ENCODE results near the gene GSN.

GSN gene

DNA sequence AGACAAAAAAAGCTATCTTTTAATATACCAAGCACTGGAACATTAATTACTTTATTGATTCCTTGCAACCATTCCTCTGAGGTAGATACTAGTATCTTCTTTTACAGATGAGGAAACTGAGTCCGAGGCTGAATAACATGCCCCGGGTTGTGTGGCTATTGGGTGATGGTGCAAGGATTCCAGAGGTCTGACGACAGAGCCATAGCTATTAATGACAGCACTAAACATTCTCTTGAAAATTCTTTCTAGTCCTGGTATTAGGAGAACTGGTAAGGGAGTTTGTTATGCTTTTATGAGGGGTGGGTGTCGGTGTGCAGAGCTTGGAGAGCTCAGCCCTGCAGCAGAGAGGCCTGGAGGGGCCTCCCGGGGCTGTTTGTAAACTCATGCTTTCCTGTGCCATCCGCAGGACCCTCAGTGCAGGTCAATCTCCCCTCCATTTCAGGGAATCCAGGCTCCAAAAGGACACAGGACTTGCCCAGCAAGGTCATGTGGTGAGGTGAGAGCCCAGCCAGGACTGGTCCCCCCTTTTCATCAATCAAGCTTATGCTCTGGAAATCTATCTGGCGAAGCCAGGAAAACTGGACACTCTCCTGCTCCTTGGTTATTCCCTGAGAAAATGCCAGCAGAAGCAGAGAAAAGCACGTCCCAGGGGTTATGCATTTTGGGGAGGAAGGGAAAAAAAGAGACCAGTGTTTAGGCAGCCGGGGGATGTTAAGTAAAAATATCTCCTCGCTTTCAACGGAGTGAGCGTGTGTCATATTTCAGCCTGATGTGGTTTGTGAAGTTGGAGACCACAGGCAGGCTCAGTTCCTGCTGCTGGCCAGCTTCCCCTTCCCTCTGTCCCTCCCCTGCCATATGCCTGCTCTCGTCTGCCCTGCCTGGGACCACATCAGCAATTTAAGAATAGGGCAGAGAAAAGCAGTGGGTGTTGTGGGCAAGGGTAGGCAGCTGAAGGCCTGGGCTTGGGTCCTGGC lies 3.7 kb downstream of the GSN start:
- in situ Hi-C loops (cut with MboI; ENCODE audit: low sequenced_read_pairs) = no loop called here

DNA sequence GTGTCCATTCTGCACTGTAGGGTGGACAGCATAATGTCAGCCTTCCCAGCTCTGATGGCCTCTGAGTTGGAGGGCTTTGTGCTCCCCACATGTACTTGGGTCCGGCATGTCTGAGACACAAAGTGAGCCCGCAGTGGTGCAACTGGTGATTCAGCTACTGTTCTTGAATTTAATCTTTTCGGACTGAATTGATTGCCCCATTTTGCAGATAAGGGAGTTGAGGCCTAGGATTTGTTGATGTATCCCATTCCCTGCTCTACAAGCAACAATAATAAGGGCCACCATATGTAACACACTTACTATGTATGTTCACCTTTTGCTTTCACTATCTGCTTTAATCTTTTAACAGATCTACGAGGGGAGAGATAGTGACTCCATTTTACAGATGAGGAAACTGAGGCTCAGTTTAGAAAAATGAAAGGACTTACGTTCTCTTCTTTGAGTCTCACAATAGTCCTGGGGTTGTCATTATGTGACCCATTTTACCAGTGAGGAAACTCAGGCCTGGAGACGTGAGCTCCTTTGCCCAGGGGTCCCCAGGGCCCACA lies 4.5 kb downstream of the GSN start:
- in situ Hi-C loops (cut with MboI; ENCODE audit: low sequenced_read_pairs) = no loop called here

DNA sequence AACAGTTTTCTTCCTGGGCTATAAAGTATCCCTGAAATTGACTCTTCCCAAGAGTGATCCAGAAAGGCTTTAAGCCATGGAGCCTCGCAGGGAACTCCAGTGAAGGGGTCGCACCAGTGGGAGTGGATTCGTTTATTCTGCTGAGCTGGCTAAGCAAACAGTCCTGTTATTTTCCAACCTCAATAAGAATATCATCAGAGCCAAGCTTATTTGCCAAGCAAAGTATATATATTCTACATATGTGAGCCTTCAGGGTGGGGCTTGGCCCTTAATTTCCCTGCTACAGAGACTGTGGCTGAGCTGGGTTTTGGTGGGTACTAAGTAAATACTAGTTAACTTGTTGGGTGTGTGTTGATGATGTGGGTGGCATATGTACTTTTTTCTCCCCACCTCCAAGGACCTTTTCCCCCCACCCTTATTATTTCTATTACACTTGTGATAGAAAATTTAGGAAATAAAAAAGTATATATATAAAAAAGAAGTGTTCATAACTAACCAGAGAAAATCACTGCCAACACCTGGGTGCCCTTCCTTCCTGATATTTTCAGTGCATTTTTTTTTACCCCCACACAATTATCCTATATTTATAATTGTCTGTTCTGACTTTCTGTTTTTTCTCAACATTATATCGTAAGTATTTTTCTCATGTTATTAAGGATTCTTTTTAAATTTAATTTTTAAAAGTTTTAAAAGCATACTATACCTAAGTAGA lies 5.3 kb downstream of the GSN start:
- in situ Hi-C loops (cut with MboI; ENCODE audit: low sequenced_read_pairs) = no loop called here

DNA sequence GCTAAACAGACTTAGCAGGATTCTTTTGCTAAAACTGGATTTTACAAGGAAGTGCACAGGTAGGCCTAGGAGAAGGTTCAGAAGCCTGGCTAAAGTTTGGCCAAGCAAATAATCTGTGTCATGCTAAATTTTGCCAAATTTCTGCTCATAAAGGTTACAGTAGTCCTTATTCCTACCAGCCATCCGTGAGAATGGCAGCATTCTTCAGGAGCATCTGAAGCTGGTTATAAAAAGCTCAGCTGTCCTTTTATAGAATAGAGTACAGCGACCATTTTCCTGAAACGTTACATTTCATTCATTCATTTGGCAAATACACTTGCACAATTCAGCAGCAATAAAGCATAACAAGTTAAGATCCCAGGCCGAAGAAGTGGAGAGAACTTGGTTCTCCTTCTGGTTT lies 6.9 kb downstream of the GSN start:
- in situ Hi-C loops (cut with MboI; ENCODE audit: low sequenced_read_pairs) = no loop called here

DNA sequence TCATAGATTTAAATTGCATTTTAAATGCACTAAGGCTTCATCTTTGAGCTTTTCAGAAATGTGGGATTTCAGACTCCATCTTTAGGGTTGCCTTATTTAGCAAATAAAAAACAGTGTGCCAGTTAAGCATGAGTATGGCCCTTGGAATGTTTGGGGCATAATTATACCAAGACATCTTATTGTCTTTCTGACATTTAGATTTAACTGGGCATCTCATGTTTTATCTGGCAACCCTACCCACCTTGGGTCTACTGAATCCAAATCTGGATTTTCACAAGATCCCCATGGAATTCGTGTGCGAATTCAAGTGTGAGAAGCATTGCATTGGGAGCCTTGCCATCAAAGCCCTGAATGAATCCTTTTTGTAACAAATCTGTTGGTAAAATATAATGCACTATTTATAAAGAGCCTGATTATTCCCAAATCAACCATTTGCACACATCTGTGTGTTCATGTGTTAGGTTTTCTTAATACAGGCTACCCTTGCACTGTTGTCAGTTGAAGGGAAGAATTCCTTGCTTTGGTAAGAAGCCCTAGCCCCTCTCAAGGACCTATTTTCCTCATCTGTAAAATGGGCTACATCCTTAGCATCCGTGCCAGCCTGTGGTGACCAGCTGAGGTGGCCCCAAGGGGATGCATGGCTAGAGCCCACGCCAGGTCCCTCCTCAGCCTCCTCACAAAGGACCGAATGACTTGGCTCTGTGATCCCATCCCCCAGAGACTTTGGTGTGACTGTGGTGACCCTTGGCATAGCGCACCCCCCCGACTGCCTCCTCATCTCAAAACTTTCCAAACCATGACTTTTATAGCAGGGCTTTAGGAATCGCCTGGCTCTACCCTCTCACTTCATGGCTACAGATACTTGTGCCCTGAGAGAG lies 8.1 kb downstream of the GSN start:
- in situ Hi-C loops (cut with MboI; ENCODE audit: low sequenced_read_pairs) = no loop called here

DNA sequence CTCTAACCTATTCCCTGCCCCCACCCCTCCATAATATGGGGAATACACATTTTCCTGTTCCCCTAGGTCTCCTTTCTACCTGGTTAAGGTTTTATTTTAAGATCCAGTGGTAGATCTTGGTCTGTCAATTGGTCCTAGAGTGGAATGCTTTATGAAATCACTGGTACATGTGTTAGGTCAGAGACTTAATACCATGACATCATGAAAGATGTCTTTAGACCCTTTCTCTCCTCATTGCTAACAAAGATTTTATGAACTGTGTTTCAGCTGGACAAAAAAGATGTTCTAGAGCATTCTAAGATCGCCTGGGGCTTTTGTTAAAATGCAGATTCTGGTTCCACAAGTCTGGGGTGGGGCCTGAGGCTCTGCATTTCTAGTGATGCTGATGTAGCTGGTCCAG lies 9.1 kb downstream of the GSN start:
- in situ Hi-C loops (cut with MboI; ENCODE audit: low sequenced_read_pairs) = no loop called here

GRCh38 chr9:121277518-121278295 lies 9.7 kb downstream of the GSN start:
- in situ Hi-C loops (cut with MboI; ENCODE audit: low sequenced_read_pairs) = no loop called here

DNA sequence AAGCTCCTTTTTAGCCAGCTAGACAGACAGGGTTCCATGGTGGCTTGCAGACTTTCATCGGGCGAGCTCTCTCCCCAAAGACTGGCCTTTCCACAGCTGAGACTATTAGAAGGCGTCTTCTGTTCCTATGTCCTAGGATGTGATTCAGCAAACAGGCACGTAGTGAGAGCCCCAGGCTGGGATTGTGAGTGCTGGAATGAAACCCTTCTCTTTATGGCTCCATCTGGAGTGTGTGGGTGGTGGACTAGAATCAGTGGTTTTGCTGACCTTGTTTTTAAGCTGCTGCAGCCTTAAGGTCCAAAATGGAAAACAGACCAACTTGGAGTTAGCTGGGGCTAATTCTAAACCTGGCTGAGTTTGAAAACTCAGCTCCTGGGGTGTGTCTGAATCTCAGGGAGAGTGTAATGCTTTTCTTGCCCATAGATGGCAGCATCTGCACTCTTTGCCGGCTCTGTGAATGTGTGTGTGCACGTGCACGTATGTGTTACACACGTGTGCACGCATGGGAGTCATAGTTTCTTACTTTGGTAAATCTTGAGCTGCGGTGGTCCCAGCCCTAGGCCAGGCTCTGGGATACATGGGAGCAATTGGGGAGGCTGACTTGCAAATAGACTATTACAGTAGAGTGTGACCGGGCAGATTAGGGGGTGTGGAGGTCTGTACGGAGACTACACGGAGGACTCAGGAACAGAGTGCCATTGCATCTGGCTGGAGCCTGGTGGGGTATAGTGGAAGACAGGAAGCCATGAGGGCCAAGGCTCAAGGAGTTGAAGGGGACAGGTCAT lies 10.7 kb downstream of the GSN start:
- in situ Hi-C loops (cut with MboI; ENCODE audit: low sequenced_read_pairs) = no loop called here

GRCh38 chr9:121279776-121280388 lies 11.9 kb downstream of the GSN start:
- in situ Hi-C loops (cut with MboI; ENCODE audit: low sequenced_read_pairs) = loop anchor here (10.0 kb wide), 1 partner anchor 55 kb away; no protein-coding TSS in a partner anchor

DNA sequence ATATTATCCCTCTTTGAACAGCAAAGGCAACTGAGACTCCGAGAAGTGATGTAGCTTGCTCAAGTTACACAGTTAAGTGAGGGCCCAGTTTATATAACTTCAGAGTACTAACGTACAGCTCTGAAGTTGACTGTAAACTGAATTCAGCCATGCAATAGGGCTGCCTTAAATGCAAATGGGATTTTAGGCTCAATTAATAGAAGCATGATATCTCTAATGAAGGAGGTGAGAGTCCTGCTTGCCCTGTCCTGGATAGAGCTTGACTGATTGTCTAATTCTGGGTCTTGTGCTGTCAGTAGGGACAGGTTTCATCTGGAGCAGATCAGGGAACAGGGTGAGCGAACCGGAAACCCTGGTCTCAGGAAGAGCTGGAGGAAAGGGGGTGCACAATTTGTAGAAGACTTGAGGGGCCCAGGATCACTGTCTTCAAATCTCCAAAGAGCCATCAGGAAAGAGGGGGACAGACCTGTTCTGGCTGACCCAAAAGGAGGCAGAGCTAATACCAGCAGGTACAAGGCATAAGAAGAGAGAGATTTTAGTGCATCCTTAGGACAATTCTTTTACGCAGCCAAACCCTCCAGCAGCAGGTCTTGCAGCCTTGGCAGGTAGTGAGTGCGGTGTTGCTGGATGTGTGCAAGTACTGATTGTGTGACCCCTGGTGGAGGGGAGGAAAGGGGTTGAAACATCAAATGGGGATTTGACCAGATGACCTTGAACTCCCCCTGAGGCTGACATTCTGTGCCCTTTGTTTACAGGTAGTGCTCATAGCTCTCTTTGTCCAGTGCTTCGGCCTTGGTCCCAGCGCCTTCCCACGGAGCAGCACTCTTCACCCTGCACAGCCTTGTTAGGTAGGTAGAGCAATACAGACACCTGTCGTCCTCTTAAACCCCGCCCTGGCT lies 13.0 kb downstream of the GSN start:
- in situ Hi-C loops (cut with MboI; ENCODE audit: low sequenced_read_pairs) = loop anchor here (10.0 kb wide), 1 partner anchor 56 kb away; no protein-coding TSS in a partner anchor

DNA sequence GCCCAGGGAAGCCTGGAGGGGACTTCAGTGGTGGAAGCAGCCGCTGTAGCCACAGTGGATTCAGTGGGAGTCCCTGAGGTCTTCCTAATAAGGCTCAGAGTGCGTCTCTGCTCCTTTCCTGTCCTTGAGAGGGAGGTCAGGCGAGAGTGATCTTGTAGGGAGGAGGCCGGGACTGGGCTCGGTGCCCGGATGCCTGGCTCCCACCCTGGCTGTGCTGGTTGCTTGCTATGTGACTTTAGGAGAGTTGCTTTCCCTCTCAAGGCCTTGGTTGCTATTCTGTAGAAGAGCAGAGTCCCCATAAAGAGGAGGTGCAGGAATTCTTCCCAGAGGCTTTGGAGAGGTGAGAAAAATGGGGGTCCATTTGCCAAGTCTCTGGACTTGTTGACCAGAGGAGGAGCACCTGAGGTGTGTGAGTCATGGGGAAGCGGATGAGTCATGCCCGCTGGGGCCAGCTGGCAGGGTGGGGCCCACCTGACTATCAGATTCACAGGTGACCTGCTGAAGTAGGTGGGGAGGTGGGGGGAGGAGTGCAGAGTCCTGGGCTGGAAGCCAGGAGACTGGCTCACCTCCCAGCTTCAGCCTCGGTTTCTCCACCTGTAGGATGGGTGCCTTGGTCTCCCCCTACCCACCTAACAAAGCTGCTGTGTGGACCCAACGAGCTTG lies 13.8 kb downstream of the GSN start:
- in situ Hi-C loops (cut with MboI; ENCODE audit: low sequenced_read_pairs) = loop anchor here (10.0 kb wide), 1 partner anchor 57 kb away; no protein-coding TSS in a partner anchor

DNA sequence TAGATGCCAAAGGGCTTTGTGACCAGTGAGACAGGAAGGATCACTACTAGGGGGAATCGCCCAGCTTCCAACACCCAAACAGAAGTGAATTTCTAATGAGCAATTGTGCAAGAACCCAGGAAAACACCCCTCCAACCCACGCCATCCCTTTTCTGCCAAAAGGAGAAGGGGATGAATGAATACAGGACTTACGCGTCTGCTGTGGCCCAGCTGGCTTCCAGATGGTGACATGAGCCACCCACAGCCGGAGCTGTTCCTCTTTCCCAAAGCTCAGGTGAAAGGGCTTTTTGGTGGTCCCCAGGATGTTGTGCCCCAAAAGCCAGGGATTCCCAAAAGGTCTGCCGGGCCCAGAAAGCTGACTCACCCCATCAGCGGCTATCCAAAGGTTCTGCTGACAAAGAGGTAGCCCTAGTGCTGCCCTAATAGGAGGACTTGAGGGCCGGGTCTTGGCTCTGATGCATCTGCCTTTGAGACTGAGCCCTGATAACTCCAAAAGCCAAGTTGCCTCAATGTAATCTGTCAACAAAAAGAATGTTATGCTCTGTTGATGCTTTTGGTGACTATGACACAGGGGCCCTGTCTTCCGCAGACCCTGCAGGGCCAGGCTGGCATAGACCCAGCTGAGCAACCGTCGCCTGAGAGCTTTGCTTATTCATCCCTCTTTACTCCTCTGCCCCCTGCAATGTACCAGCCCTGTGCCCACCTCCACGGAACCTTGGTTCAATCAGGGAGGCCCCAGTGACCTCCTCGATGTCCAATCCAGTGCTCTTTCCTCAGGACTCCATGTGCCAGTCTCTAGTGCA lies 14.5 kb downstream of the GSN start:
- in situ Hi-C loops (cut with MboI; ENCODE audit: low sequenced_read_pairs) = loop anchor here (10.0 kb wide), 1 partner anchor 58 kb away; no protein-coding TSS in a partner anchor

DNA sequence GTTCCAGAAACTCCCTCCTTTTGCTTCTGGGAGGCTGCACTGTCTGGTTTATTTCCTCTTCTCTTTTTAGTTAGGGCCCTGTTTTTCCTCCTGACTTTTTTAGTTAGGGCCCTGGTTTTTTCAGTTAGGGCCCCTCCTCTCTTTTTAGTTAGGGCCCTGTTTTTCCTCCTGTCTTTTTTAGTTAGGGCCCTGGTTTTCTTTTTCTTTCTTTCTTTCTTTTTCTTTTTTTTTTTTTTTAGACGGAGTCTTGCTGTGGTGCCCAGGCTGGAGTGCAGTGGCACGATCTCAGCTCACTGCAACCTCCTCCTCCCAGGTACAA lies 15.1 kb downstream of the GSN start:
- in situ Hi-C loops (cut with MboI; ENCODE audit: low sequenced_read_pairs) = loop anchor here (10.0 kb wide), 1 partner anchor 58 kb away; no protein-coding TSS in a partner anchor

DNA sequence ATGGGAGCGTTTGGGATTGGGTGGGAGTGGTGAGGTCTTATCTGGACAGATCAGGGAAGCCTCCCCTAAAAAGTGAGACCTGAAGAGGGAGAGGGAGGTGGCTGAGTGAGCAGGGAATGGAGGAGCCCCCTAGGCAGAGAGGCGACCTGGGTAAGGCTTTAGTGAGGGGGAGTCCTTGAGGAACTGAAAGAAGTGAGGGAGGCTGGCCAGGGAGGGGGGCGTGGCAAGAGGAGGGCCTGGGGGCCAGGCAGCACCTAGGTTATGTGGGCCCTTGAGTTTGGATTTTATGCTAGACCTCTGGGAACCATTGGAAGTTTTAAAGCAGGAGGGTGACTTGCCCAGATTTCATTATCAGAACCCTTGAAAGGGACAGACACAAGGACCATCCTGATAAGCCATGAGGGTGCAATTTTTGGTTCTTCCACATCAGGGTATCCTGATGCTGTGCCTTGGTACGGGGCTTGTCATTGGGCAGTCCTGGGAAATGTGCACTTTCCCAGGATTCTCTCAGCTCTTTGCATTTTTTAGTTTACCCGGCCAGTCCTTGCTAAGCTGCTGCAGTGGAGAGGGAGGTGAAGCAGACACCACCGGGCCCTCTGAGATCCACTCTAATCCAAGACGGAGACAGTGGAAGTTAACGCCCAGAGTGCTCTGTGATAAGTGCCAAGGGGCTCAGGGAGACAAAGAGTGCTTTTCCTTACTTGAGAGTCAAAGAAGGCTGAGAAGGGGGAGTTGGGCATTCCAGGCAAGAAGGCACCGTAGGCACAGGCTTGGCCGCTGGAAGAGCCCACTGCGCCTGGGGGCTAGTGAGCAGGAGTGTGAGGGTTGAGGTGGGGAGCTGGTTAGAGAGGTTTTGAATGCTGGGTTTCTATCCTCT lies 16.1 kb downstream of the GSN start:
- in situ Hi-C loops (cut with MboI; ENCODE audit: low sequenced_read_pairs) = loop anchor here (10.0 kb wide), 1 partner anchor 59 kb away; no protein-coding TSS in a partner anchor

Data from HL-60/S4 treated with retinoic acid at 250 ng/mL for 4 days and 3 days (cell line).